Neural progenitor cell (in vitro differentiated cells): ENCODE measurements around the gene SCYGR5. TPM values are rescaled to one million over a fixed set of nuclear protein-coding genes. Genes with fewer than 3 reads are reported as not detected.

ENCODE experiments used
- DNase-seq: peaks from one replicate; pipeline ENCODE4 v3.0.0-alpha.2; 2016; ENCODE audit warnings: low spot score
- H2AFZ ChIP-seq: fragments of 200-600 bp; sonication (generic); replicated peaks from 2 replicates; pipeline ENCODE4 v1.6.1; 2016; ENCODE audit warnings: antibody characterized with exemption
- H3F3A ChIP-seq: fragments of 200-600 bp; sonication (generic); 2 replicates; pipeline ENCODE4 v1.6.1; 2016; ENCODE audit warnings: antibody characterized with exemption, low read depth
- H3K27ac ChIP-seq: fragments of 200-600 bp; sonication (generic); 2 replicates; pipeline ENCODE4 v1.5.1; 2016; ENCODE audit warnings: mild to moderate bottlenecking
- H3K27me3 ChIP-seq: fragments of 200-600 bp; sonication (generic); 2 replicates; pipeline ENCODE4 v1.6.1; 2016; ENCODE audit warnings: mild to moderate bottlenecking, moderate library complexity
- H3K36me3 ChIP-seq: fragments of 200-600 bp; sonication (generic); 2 replicates; pipeline ENCODE4 v1.5.1; 2016
- H3K4me1 ChIP-seq: fragments of 200-600 bp; sonication (generic); 2 replicates; pipeline ENCODE4 v1.6.1; 2016; ENCODE audit warnings: mixed run types
- H3K4me2 ChIP-seq: fragments of 200-600 bp; sonication (generic); 2 replicates; pipeline ENCODE4 v1.6.1; 2016
- H3K4me3 ChIP-seq: fragments of 200-600 bp; sonication (generic); 2 replicates; pipeline ENCODE4 v1.5.1; 2016
- H3K79me2 ChIP-seq: fragments of 200-600 bp; sonication (generic); 2 replicates; pipeline ENCODE4 v1.6.1; 2016; ENCODE audit warnings: low read depth
- H3K9ac ChIP-seq: fragments of 200-600 bp; sonication (generic); 2 replicates; pipeline ENCODE4 v1.6.1; 2016
- H3K9me3 ChIP-seq: fragments of 200-600 bp; sonication (generic); 2 replicates; pipeline ENCODE4 v1.5.1; 2016; ENCODE audit warnings: low read depth
- H4K20me1 ChIP-seq: fragments of 200-600 bp; sonication (generic); 2 replicates; pipeline ENCODE4 v1.6.1; 2016; ENCODE audit warnings: low read depth
- H3K27ac Mint-ChIP-seq: 3 replicates; pipeline ENCODE4 v1.8.0; 2021; ENCODE audit warnings: mixed read lengths
- H3K27me3 Mint-ChIP-seq: 2 replicates; pipeline ENCODE4 v1.8.0; 2022; ENCODE audit warnings: low read depth, mild to moderate bottlenecking, inconsistent platforms, moderate library complexity, mixed read lengths; ENCODE audit not compliant: insufficient read depth
- H3K36me3 Mint-ChIP-seq: 3 replicates; pipeline ENCODE4 v1.8.0; 2021; ENCODE audit warnings: mixed read lengths
- H3K4me1 Mint-ChIP-seq: 3 replicates; pipeline ENCODE4 v1.8.0; 2021; ENCODE audit warnings: mixed read lengths
- H3K4me3 Mint-ChIP-seq: 3 replicates; pipeline ENCODE4 v1.8.0; 2021; ENCODE audit warnings: mild to moderate bottlenecking, moderate library complexity, mixed read lengths
- H3K9me3 Mint-ChIP-seq: 3 replicates; pipeline ENCODE4 v1.8.0; 2020; ENCODE audit warnings: mixed read lengths
- CTCF ChIP-seq: fragments of 200-600 bp; sonication (generic); IDR thresholded peaks from 2 replicates; pipeline ENCODE4 v1.5.1; 2017; ENCODE audit warnings: antibody characterized with exemption, mild to moderate bottlenecking
- EZH2 ChIP-seq: fragments of 200-600 bp; sonication (generic); IDR thresholded peaks from 2 replicates; pipeline ENCODE4 v1.6.1; 2017; ENCODE audit warnings: antibody characterized with exemption, mild to moderate bottlenecking, moderate library complexity
- EZH2phosphoT487 ChIP-seq: fragments of 200-600 bp; sonication (generic); IDR thresholded peaks from 2 replicates; pipeline ENCODE4 v1.6.1; 2017; ENCODE audit warnings: antibody characterized with exemption
- total RNA-seq: library from RNA; depleted of rRNA; stranded (reverse); fragments of >200 nt; gene quantifications from 2 replicates; pipeline ENCODE4 v1.2.3, GENCODE V29; 2015; ENCODE audit warnings: low replicate concordance

The SCYGR5 gene
- total RNA-seq, 1 donor from 2014 or later, result not detected

DNA sequence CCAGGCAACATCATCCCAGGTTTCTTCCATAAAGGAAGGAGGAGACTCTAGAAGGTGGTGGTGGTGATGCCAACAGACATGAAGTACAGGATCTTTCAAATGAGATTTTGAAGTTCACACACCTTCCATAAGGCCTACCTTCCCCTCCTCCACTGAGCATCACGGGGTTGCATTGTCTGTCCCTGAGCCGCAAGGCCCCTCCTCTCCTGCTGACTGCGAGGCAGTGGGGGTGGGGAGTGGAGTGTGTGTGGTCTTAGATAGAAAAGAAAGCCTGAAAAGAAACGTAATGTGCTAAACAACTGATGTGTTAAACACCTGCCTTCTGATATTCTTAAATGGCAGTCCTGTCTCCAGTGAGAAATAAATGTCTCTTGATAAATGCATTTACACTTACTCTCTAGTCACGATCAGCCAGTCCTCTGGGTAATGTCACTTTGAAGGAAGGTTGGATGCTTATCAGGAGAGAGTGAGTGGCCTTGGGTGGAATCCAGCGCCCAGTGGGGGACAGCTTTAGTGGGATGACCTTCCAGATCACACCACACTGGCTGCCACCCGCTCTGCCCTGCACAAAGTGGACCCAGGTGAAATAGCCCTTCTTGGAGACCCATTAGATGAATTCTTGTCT is 5.5 kb upstream of the SCYGR5 start:
- H2AFZ ChIP-seq, result no peak overlapping the region
- H3K4me1 ChIP-seq, result peaks cover 10% of the 10 kb centered on the region
- Mint-ChIP-seq H3K36me3 (no peaks in the 10 kb centered on the region), H3K27me3 (no peaks in the 10 kb centered on the region), H3K9me3 (no peaks in the 10 kb centered on the region), H3K27ac (no peak overlapping the region), H3K4me3 (no peak overlapping the region), H3K4me1 (peaks cover 15% of the 10 kb centered on the region)
- no peaks in the 10 kb centered on the region for H3K36me3 ChIP-seq
- H3F3A ChIP-seq, result no peaks in the 10 kb centered on the region
- no peaks in the 10 kb centered on the region for H3K9me3 ChIP-seq
- peak overlapping the region; percentile 59 for H3K4me2 ChIP-seq
- no peak for TF ChIP-seq EZH2phosphoT487
- TF ChIP-seq EZH2, result no peak
- no peak for TF ChIP-seq CTCF
- no peaks in the 10 kb centered on the region for H3K79me2 ChIP-seq
- no peaks in the 10 kb centered on the region for H3K27me3 ChIP-seq
- H3K27ac ChIP-seq, result no peak overlapping the region
- H4K20me1 ChIP-seq, result no peaks in the 10 kb centered on the region
- no peak overlapping the region for H3K9ac ChIP-seq
- peak; percentile 60 for DNase-seq
- no peak overlapping the region for H3K4me3 ChIP-seq

DNA sequence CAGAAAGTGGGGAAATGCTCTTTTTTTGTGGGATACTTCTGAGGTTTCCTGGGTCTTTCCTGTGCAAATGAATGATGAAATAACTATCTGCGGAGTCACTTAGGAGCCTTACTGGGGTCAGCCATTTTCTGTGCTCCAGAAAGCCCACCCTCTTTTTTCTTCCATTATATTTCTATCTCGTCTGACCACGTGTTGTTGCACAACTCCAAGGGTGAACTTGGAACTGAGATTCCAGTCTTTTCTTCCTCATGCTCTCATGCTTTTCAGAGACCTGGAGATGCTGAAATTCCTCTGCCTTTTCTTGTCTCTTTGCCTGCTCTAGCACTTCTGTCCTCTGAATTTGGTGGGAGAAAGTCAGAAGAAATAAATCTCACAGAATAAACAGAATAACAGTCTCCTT is 4.8 kb upstream of the SCYGR5 start:
- H3K4me1 Mint-ChIP-seq, result peaks cover 15% of the 10 kb centered on the region
- no peaks in the 10 kb centered on the region for H3K36me3 Mint-ChIP-seq
- no peak overlapping the region for H3K27ac Mint-ChIP-seq
- H3K4me1 ChIP-seq, result peaks cover 10% of the 10 kb centered on the region
- no peaks in the 10 kb centered on the region for H3K79me2 ChIP-seq
- no peaks in the 10 kb centered on the region for H3K9me3 ChIP-seq
- H3K4me3 Mint-ChIP-seq, result no peak overlapping the region
- H3K4me3 ChIP-seq, result no peak overlapping the region
- no peak for DNase-seq
- H3K9ac ChIP-seq, result no peak overlapping the region
- H4K20me1 ChIP-seq, result no peaks in the 10 kb centered on the region
- H3F3A ChIP-seq, result no peaks in the 10 kb centered on the region
- H3K36me3 ChIP-seq, result no peaks in the 10 kb centered on the region
- no peaks in the 10 kb centered on the region for H3K27me3 ChIP-seq
- H3K4me2 ChIP-seq, result no peak overlapping the region
- H2AFZ ChIP-seq, result no peak overlapping the region
- TF ChIP-seq EZH2 (no peak), EZH2phosphoT487 (no peak), CTCF (no peak)
- no peak overlapping the region for H3K27ac ChIP-seq
- no peaks in the 10 kb centered on the region for H3K9me3 Mint-ChIP-seq
- H3K27me3 Mint-ChIP-seq, result no peaks in the 10 kb centered on the region

- no peak overlapping the region for H3K27ac Mint-ChIP-seq
- Histone ChIP-seq H3K9ac (no peak overlapping the region), H4K20me1 (no peaks in the 10 kb centered on the region), H3K4me3 (no peak overlapping the region), H3K27me3 (no peaks in the 10 kb centered on the region), H3K36me3 (no peaks in the 10 kb centered on the region), H3F3A (no peaks in the 10 kb centered on the region), H3K79me2 (no peaks in the 10 kb centered on the region), H3K4me1 (peaks cover 10% of the 10 kb centered on the region), H3K4me2 (no peak overlapping the region), H2AFZ (no peak overlapping the region), H3K9me3 (no peaks in the 10 kb centered on the region), H3K27ac (no peak overlapping the region)
- no peaks in the 10 kb centered on the region for H3K27me3 Mint-ChIP-seq
- H3K9me3 Mint-ChIP-seq, result no peaks in the 10 kb centered on the region
- H3K4me3 Mint-ChIP-seq, result no peak overlapping the region
- TF ChIP-seq EZH2phosphoT487 (no peak), EZH2 (no peak), CTCF (no peak)
- DNase-seq, result no peak
- H3K36me3 Mint-ChIP-seq, result no peaks in the 10 kb centered on the region
- peaks cover 15% of the 10 kb centered on the region for H3K4me1 Mint-ChIP-seq
These were observed 1.2 kb upstream of the SCYGR5 start for GRCh38 chr2:227665189-227665940.
